Right atrium auricular region (tissue), 2 donors: Measurements from ENCODE around the gene ADARB2. TPM values are rescaled to one million over a fixed set of nuclear protein-coding genes. Genes with fewer than 3 reads are reported as not detected.

Source experiments
- DNase-seq: peaks from one replicate; pipeline ENCODE4 v3.0.0-alpha.2; 2019; ENCODE audit warnings: low spot score
- H3K27ac ChIP-seq, 2 donors: fragments of 200-600 bp; sonication (generic); 1 replicate in 1 of 2; 2 replicates in 1 of 2; pipeline ENCODE4 v1.5.1; 2016 to 2019
- H3K27me3 ChIP-seq, 2 donors: fragments of 200-600 bp; sonication (generic); one replicate each; pipeline versions ENCODE4 v1.5.1 to v1.6.0; 2017 to 2019
- H3K36me3 ChIP-seq: fragments of 200-600 bp; sonication (generic); one replicate; pipeline ENCODE4 v1.5.1; 2016
- H3K4me1 ChIP-seq, 2 donors: fragments of 200-600 bp; sonication (generic); one replicate each; pipeline versions ENCODE4 v1.5.1 to v1.6.0; 2017 to 2019
- H3K4me3 ChIP-seq, 2 donors: fragments of 200-600 bp; sonication (generic); 1 replicate in 1 of 2; 2 replicates in 1 of 2; pipeline ENCODE4 v1.5.1; 2017 to 2019; ENCODE audit warnings: mild to moderate bottlenecking in 1 of 2, moderate library complexity in 1 of 2
- H3K9me3 ChIP-seq, 2 donors: fragments of 200-600 bp; sonication (generic); one replicate each; pipeline ENCODE4 v1.5.1; 2019
- total RNA-seq, 2 donors: library from RNA; depleted of rRNA; stranded (reverse); fragments of >200 nt; gene quantifications; one replicate each; pipeline ENCODE4 v1.1.0, GENCODE V29; 2016
- TF ChIP-seq, protein P1 (sequence below), 2 donors: fragments of 200-600 bp; sonication (generic); IDR thresholded peaks; one replicate each; pipeline ENCODE4 v1.5.1; 2019; ENCODE audit warnings: antibody characterized with exemption in 2 of 2

ADARB2 gene
- total RNA-seq, 2 donors from 2014 or later: 0.33 to 0.71 TPM

DNA sequence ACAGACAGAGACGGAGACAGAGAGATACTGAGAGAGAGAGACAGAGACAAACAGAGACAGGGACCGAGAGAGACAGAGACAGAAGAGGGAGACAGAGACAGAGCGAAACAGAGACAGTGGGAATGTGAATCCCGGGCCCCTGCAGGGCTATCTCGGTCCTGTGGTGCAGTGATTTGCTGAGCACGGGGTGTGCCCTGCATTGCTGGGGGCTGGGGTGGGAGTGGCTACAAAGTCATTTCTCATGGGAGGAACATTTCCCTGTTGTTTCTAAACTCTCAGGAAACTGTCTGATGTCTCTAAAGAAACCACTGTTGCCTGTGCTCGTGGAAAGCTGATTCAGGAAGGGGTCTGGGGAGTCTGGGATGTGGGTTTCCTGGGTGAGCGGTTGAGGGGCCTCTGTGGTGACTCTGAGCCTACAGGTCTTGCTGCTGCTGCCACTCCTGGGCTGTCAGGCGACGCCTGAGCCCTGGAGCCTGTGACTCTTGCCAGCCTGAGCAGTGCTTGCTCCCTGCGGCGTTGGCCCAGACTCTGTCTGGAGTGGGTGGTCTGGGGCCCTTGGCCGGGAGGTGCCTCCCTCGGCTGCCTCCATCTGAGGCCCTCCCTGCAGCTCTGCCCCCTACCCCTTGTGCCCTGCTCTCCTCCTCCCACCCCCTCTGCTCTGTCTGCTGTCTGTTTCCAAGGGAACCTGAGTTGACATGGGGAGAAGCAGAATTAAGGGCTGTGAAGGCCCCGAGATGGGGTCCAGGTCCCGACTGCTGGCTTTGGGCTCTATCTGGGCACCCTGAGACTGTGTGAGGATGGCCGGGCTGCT lies 389.2 kb downstream of the ADARB2 start:
- Histone ChIP-seq H3K4me1 (no peaks in the 10 kb centered on the region), H3K4me3 (no peak overlapping the region), H3K27me3 (no peaks in the 10 kb centered on the region), H3K9me3 (no peaks in the 10 kb centered on the region), H3K36me3 (no peaks in the 10 kb centered on the region), H3K27ac (no peak overlapping the region)
- TF ChIP-seq, protein P1, sequence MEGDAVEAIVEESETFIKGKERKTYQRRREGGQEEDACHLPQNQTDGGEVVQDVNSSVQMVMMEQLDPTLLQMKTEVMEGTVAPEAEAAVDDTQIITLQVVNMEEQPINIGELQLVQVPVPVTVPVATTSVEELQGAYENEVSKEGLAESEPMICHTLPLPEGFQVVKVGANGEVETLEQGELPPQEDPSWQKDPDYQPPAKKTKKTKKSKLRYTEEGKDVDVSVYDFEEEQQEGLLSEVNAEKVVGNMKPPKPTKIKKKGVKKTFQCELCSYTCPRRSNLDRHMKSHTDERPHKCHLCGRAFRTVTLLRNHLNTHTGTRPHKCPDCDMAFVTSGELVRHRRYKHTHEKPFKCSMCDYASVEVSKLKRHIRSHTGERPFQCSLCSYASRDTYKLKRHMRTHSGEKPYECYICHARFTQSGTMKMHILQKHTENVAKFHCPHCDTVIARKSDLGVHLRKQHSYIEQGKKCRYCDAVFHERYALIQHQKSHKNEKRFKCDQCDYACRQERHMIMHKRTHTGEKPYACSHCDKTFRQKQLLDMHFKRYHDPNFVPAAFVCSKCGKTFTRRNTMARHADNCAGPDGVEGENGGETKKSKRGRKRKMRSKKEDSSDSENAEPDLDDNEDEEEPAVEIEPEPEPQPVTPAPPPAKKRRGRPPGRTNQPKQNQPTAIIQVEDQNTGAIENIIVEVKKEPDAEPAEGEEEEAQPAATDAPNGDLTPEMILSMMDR (IDR thresholded peaks at IDR 0.05): no peak
- DNase-seq: no peak

DNA sequence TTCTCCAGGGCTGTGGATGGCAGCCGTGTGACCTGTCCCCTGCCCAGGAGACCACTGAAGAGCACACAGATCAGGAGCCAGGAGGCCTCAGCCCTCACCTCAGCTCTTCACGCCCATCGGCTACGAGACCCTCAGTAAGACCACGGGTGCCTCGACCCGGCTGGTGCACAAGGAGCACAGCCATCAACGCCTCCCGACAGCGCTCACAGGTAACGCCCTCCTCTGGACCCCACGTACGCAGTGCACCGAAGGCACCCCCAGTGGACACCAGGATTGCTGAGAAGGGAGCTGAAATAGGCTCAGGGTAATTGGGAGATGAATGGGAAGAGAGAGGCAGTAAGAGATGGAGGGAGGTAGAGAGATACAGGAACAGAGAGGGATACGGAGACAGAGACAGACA lies 389.8 kb downstream of the ADARB2 start:
- Histone ChIP-seq H3K9me3 (no peaks in the 10 kb centered on the region), H3K4me3 (no peak overlapping the region), H3K27me3 (no peaks in the 10 kb centered on the region), H3K36me3 (no peaks in the 10 kb centered on the region), H3K27ac (no peak overlapping the region), H3K4me1 (no peaks in the 10 kb centered on the region)
- TF ChIP-seq, protein P1 (IDR thresholded peaks at IDR 0.05): no peak
- DNase-seq: no peak

DNA sequence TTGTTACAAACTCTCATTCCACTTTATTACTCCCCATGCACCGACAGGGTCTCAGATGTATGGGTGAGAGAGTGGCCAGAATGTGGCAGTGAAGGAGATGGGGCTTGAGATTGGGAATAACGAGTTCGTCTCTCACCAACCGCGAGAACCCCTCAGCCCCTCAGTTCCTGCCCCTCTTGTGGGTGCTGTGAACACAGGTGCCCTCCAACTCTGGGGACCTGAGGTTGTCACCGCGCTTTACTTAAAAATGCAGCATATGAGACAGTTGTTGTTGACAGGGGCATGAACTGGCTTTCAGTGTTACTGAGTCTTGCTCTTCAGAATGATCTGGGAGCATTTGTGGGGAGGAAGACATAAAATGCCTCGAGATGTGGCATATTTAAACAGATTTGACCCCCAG lies 391.1 kb downstream of the ADARB2 start:
- DNase-seq: no peak
- Histone ChIP-seq H3K27me3 (no peaks in the 10 kb centered on the region), H3K4me3 (no peak overlapping the region)

DNA sequence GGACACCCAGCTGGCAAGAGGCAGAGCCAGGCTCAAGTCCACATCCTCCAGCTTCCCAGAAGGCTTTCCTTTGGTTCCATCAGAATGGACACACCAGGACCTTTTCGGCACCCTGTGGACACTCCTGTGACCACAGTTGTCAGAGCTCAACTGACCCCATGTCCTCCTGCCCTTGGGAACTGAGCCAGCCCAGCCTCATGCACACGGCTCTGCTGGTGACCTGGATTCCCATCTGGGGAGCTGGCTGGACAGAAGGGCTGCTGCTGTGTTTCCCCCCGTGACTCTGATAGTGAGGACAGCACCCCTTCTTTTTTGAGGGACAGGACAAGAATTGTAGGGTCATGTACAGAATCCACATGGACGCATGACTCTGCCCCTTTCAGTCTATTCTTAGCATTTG lies 392.0 kb downstream of the ADARB2 start:
- H3K36me3 ChIP-seq: no peaks in the 10 kb centered on the region
- no peak overlapping the region for H3K27ac ChIP-seq
- DNase-seq: no peak
- no peaks in the 10 kb centered on the region for H3K27me3 ChIP-seq
- H3K9me3 ChIP-seq: no peaks in the 10 kb centered on the region
- TF ChIP-seq, protein P1 (IDR thresholded peaks at IDR 0.05): no peak
- no peaks in the 10 kb centered on the region for H3K4me1 ChIP-seq
- H3K4me3 ChIP-seq: no peak overlapping the region

More for the DNA sequence above, 391.1 kb downstream of the ADARB2 start:
- no peaks in the 10 kb centered on the region for H3K9me3 ChIP-seq
- TF ChIP-seq, protein P1 (IDR thresholded peaks at IDR 0.05): no peak
- H3K36me3 ChIP-seq: no peaks in the 10 kb centered on the region
- H3K27ac ChIP-seq: no peak overlapping the region
- no peaks in the 10 kb centered on the region for H3K4me1 ChIP-seq

DNA sequence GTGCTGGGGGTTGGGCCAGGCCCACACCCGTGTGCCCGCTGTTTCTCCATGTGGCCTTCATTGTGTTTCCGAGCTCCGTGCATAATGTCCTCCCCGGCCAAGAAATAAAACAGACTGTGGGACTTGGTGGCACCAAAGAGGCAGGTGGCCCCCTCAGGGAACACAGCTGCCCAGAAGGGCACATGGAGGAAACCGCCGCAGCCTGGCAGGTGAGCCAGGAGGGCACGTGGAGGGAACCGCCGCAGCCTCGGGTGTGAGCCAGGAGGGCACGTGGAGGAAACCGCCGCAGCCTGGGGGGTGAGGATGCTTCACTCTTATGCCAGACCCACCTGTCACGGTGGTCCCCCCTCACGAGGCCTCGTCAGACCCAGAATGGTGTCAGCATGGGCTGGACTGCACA lies 392.5 kb downstream of the ADARB2 start:
- no peaks in the 10 kb centered on the region for H3K36me3 ChIP-seq
- H3K27me3 ChIP-seq: no peaks in the 10 kb centered on the region
- no peak for DNase-seq
- H3K9me3 ChIP-seq: no peaks in the 10 kb centered on the region
- H3K27ac ChIP-seq: no peak overlapping the region
- no peaks in the 10 kb centered on the region for H3K4me1 ChIP-seq
- TF ChIP-seq, protein P1 (IDR thresholded peaks at IDR 0.05): no peak
- no peak overlapping the region for H3K4me3 ChIP-seq

DNA sequence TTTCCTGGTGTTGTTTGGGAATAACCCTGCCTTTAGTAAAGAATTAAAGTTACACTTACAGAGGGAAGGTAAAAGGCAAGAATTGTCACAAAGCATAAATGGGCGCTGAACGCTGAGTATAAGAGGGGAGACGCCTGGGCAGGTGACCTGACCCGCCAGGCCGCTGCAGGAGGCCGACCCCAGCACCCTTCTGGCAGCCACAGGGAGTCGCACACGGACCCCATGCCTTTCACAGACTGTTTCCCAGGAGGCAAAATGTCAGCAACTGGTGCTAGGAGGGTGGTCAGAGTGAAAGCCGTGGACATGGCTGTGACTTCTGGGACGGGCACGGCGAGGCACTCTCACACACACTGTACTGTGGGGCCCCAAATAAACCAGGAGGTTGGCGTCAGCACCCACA lies 392.9 kb downstream of the ADARB2 start:
- TF ChIP-seq, protein P1 (IDR thresholded peaks at IDR 0.05): no peak
- no peak for DNase-seq
- Histone ChIP-seq H3K9me3 (no peaks in the 10 kb centered on the region), H3K27me3 (no peaks in the 10 kb centered on the region), H3K36me3 (no peaks in the 10 kb centered on the region), H3K4me3 (no peak overlapping the region), H3K27ac (no peak overlapping the region), H3K4me1 (no peaks in the 10 kb centered on the region)
